ENCODE measurements around the gene COMMD8. TPM values are rescaled to one million over a fixed set of nuclear protein-coding genes. Genes with fewer than 3 reads are reported as not detected.
"Not testable (repeated sequence)": the region's sequence is repeated elsewhere in the genome, so short reads cannot be mapped to it uniquely, and the experiment has no call there.

COMMD8 gene
- total RNA-seq, 4 donors from 2014 or later = 6.0 to 26.1 (median 19.1) TPM

GRCh38 chr4:47488706-47489105, 25.2 kb upstream of the COMMD8 start:
- H3K4me1 ChIP-seq = peaks cover 0 to 6% (median 0%) of the 10 kb centered on the region in 4 donors
- H3K4me3 ChIP-seq = no peak overlapping the region
- H3K27ac ChIP-seq = no peak overlapping the region
- no peak for TF ChIP-seq POLR2A (IDR thresholded peaks at IDR 0.05)
- TF ChIP-seq, protein P1, sequence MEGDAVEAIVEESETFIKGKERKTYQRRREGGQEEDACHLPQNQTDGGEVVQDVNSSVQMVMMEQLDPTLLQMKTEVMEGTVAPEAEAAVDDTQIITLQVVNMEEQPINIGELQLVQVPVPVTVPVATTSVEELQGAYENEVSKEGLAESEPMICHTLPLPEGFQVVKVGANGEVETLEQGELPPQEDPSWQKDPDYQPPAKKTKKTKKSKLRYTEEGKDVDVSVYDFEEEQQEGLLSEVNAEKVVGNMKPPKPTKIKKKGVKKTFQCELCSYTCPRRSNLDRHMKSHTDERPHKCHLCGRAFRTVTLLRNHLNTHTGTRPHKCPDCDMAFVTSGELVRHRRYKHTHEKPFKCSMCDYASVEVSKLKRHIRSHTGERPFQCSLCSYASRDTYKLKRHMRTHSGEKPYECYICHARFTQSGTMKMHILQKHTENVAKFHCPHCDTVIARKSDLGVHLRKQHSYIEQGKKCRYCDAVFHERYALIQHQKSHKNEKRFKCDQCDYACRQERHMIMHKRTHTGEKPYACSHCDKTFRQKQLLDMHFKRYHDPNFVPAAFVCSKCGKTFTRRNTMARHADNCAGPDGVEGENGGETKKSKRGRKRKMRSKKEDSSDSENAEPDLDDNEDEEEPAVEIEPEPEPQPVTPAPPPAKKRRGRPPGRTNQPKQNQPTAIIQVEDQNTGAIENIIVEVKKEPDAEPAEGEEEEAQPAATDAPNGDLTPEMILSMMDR (IDR thresholded peaks at IDR 0.05) = no peak
- no peak for DNase-seq
- no peaks in the 10 kb centered on the region for H3K36me3 ChIP-seq
- no peaks in the 10 kb centered on the region for H3K9me3 ChIP-seq
- no peaks in the 10 kb centered on the region for H3K27me3 ChIP-seq

GRCh38 chr4:47486727-47487126, 23.2 kb upstream of the COMMD8 start:
- not testable (repeated sequence) for H3K36me3 ChIP-seq, H3K27ac ChIP-seq, H3K27me3 ChIP-seq, H3K4me1 ChIP-seq, DNase-seq, H3K9me3 ChIP-seq
- peak overlapping the region in 1 of 4 donors; percentile 62 for H3K4me3 ChIP-seq

DNA sequence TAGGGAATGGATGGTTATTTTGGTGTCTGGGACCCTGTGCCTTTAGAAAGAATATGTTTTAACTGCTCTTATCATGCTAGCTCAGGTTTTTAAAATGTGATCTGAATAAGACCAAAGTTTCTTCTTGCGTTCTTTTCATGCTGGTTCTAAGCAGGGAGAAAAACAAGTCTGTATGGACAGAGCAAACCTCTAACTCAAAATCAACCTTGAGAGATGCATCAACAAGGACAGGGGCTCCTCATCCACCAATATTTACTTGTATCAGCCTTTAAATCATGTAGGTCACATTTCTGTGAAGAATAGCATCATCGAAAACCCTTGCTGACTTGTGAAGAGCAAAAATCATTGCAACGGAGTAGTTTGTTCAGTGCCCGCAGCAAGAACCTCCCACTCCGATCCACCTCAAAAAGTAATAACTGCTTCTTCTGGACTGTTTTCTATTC, 22.8 kb upstream of the COMMD8 start:
- DNase-seq = no peak
- Histone ChIP-seq H3K4me1 (peaks cover 0 to 6% (median 0%) of the 10 kb centered on the region in 4 donors), H3K36me3 (no peaks in the 10 kb centered on the region), H3K27me3 (no peaks in the 10 kb centered on the region), H3K4me3 (peak overlapping the region; percentile 46 to 79 (median 58)), H3K9me3 (no peaks in the 10 kb centered on the region), H3K27ac (peak overlapping the region; percentile 75 to 94 (median 84))
- TF ChIP-seq POLR2A (IDR thresholded peaks at IDR 0.05) = no peak
- TF ChIP-seq, protein P1 (IDR thresholded peaks at IDR 0.05) = no peak

DNA sequence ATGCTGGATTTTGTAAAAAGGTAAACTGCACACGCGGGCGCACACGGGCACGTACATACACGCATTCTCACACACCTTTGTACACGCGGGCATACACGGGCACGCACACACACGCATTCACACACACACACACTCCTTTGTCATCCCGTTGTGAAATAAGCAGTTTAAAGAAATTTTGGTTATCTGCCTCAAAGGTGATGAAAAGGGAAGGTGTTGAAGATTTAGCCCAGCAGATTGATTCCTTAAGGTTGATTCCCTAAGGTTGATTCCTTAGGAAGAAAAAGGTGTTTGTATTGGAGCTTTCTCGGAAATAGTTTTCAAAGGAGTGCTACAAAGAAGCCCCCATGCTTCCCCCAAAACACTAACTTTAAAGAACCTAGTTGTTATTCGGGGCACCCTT, 22.3 kb upstream of the COMMD8 start:
- TF ChIP-seq, protein P1 (IDR thresholded peaks at IDR 0.05) = no peak
- TF ChIP-seq POLR2A (IDR thresholded peaks at IDR 0.05) = no peak
- Histone ChIP-seq H3K9me3 (no peaks in the 10 kb centered on the region), H3K4me1 (peaks cover 0 to 6% (median 0%) of the 10 kb centered on the region in 4 donors), H3K4me3 (peak overlapping the region; percentile 46 to 79 (median 58)), H3K36me3 (no peaks in the 10 kb centered on the region), H3K27ac (peak overlapping the region; percentile 75 to 94 (median 84)), H3K27me3 (no peaks in the 10 kb centered on the region)
- no peak for DNase-seq

DNA sequence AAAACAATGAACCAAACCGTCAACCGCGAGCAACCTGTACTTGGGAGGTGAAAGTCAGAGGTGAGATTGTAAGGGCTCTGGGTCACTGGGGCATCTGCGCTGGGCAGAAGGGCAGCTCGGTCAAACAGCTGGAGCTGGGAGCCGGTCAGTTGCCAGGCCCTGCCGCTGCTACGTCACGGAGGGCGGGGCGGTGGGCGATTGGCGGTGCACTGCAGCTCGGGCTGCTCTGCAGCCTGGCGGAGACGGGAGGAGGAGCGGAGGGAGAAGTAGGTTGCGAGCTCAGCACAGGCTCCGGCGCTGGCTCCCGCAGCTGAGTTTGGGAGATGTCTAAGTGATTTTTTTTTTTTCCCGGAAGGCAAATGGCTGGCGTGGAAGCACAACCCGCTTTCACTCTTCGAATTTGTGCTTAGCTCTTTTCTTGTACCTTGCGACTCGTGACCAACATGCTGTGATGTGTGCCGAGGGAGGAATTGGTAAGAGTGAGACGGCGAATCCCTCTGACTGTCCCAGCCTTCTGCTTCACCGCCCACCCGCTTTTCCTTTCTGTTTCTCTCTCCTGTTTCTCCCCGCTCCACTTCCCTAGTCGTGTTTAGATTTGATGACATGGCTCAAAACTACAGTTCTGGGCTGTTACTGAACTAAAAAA, 21.7 kb upstream of the COMMD8 start, which contains the start of gene ATP10D:
TSS of gene ATP10D (plus strand) at position 229 of the 646 bp plus-strand sequence. CDS start 27,266 bp downstream, outside the sequence.
- TF ChIP-seq, protein P1 (IDR thresholded peaks at IDR 0.05) = peak in 2 of 6 experiments; percentile 32 to 43
- TF ChIP-seq POLR2A (IDR thresholded peaks at IDR 0.05) = peak; percentile 58 to 74
- Histone ChIP-seq H3K9me3 (no peaks in the 10 kb centered on the region), H3K27ac (peak within 1 kb of the TSS; percentile 75 to 94 (median 84)), H3K4me3 (peak within 1 kb of the TSS; percentile 46 to 79 (median 58)), H3K4me1 (peaks cover 0 to 6% (median 0%) of the 10 kb centered on the region in 4 donors), H3K27me3 (no peaks in the 10 kb centered on the region), H3K36me3 (no peaks in the 10 kb centered on the region)
- peak; percentile 94 to 97 (median 96) for DNase-seq

DNA sequence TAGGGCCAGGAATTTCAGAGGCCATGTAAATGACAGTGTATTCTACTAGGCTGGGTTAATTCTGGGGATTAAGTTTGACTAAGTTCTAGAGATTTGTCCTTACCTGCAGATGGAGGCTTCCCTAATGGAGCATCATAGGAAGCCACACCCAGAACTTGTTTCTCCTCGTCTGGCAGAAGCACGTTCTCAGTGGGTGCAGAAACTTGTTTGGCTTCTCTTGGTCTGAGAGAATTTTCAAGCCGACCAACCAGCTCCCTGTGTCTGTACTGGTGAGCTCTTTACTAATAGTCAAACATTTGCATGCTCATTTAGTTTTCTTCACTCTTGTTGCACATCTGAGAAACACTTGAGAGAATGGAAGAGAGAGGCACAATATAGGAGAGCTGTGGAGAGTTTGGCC, 20.7 kb upstream of the COMMD8 start:
- H3K36me3 ChIP-seq = no peaks in the 10 kb centered on the region
- peak overlapping the region in 3 of 4 donors; percentile 75 to 89 (median 79) for H3K27ac ChIP-seq
- TF ChIP-seq, protein P1 (IDR thresholded peaks at IDR 0.05) = no peak
- TF ChIP-seq POLR2A (IDR thresholded peaks at IDR 0.05) = no peak
- no peaks in the 10 kb centered on the region for H3K27me3 ChIP-seq
- no peak for DNase-seq
- no peaks in the 10 kb centered on the region for H3K9me3 ChIP-seq
- H3K4me3 ChIP-seq = no peak overlapping the region
- H3K4me1 ChIP-seq = peaks cover 0 to 6% (median 0%) of the 10 kb centered on the region in 4 donors
